MM.1S (cell line): ENCODE data around the gene KYAT1.

Source experiments
- DNase-seq: peaks from one replicate; pipeline ENCODE4 v3.0.0-alpha.2; 2015
- H2AFZ ChIP-seq: fragments of 300-600 bp; sonication (generic); 2 replicates; pipeline ENCODE4 v1.6.0; 2016; ENCODE audit warnings: antibody characterized with exemption, low read length
- H3F3A ChIP-seq: fragments of 300-600 bp; sonication (generic); 2 replicates; pipeline ENCODE4 v1.6.1; 2016; ENCODE audit warnings: mild to moderate bottlenecking, antibody characterized with exemption, low read length, moderate library complexity, mixed read lengths; ENCODE audit not compliant: insufficient read depth
- H3K27ac ChIP-seq: fragments of 300-600 bp; sonication (generic); 2 replicates; pipeline ENCODE4 v1.5.1; 2016; ENCODE audit warnings: mild to moderate bottlenecking, low read length
- H3K27me3 ChIP-seq: fragments of 300-600 bp; sonication (generic); replicated peaks from 2 replicates; pipeline ENCODE4 v1.6.0; 2016; ENCODE audit warnings: low read length; ENCODE audit not compliant: insufficient read depth
- H3K36me3 ChIP-seq: fragments of 300-600 bp; sonication (generic); replicated peaks from 2 replicates; pipeline ENCODE4 v1.6.1; 2016; ENCODE audit warnings: mild to moderate bottlenecking, low read length, mixed read lengths; ENCODE audit not compliant: insufficient read depth
- H3K4me1 ChIP-seq: fragments of 300-600 bp; sonication (generic); 2 replicates; pipeline ENCODE4 v1.6.1; 2016; ENCODE audit warnings: low read length, mixed read lengths
- H3K4me2 ChIP-seq: fragments of 300-600 bp; sonication (generic); 2 replicates; pipeline ENCODE4 v1.6.0; 2016; ENCODE audit warnings: low read depth, low read length
- H3K4me3 ChIP-seq: fragments of 300-600 bp; sonication (generic); 2 replicates; pipeline ENCODE4 v1.5.1; 2016; ENCODE audit warnings: low read length, mixed read lengths
- H3K79me2 ChIP-seq: fragments of 300-600 bp; sonication (generic); 2 replicates; pipeline ENCODE4 v1.6.1; 2016; ENCODE audit warnings: mixed run types, low read length, mixed read lengths
- H3K9ac ChIP-seq: fragments of 300-600 bp; sonication (generic); 2 replicates; pipeline ENCODE4 v1.6.1; 2016; ENCODE audit warnings: low read length, mixed read lengths
- H3K9me2 ChIP-seq: fragments of 300-600 bp; sonication (generic); replicated peaks from 2 replicates; pipeline ENCODE4 v1.6.1; 2016; ENCODE audit warnings: mild to moderate bottlenecking, low read length, mixed read lengths; ENCODE audit not compliant: insufficient read depth
- H3K9me3 ChIP-seq: fragments of 300-600 bp; sonication (generic); replicated peaks from 2 replicates; pipeline ENCODE4 v1.6.1; 2016; ENCODE audit warnings: mild to moderate bottlenecking, low read length, mixed read lengths; ENCODE audit not compliant: insufficient read depth
- H4K20me1 ChIP-seq: fragments of 300-600 bp; sonication (generic); 2 replicates; pipeline ENCODE4 v1.6.1; 2016; ENCODE audit warnings: mild to moderate bottlenecking, low read length, moderate library complexity, mixed read lengths; ENCODE audit not compliant: insufficient read depth
- EZH2 ChIP-seq: fragments of 300-600 bp; sonication (generic); optimal IDR thresholded peaks from 2 replicates; pipeline ENCODE3; 2017; ENCODE audit warnings: low read depth, mild to moderate bottlenecking, antibody characterized with exemption, low read length, mixed read lengths
- EZH2phosphoT487 ChIP-seq: fragments of 300-600 bp; sonication (generic); IDR thresholded peaks from 2 replicates; pipeline ENCODE4 v1.6.1; 2018; ENCODE audit warnings: antibody characterized with exemption, low read length
- TF ChIP-seq, protein P1 (sequence below): fragments of 300-600 bp; sonication (generic); IDR thresholded peaks from 2 replicates; pipeline ENCODE4 v1.5.1; 2016; ENCODE audit warnings: antibody characterized with exemption, low read length, mixed read lengths

The KYAT1 gene

DNA sequence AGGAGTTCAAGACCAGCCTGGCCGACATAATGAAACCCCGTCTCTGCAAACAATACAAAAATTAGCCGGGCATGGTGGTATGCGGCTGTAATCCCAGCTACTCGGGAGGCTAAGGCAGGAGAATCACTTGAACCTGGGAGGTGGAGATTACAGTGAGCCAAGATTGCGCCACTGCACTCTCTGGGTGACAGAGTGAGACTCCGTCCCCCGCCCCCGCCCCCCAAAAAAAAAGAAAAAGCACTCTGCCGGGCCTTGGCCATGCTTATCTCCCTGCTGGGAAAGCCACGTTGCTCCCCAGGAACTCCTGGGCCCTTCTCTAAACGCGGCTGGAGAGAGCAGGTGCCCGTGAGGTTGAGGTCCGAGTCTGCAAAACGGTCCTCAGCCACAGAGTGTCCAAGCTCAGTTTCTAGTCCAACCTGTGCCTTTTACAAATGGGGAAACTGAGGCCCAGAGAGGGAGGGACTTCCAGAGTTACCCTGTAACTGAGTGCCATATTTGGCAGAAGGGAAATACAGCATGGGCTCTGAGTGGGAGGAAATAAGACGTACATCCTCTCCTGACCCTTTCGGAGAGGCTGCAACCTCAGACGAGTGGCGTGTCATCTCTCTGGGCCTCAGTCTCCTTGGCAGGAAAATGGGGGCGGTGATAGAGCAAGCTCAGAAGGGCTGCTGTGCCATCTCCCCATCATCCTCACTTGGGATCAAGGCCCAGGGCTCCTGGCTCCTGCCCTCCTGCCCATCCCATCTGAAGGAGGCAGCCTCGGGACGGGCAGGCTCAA is 32.4 kb upstream of the KYAT1 start:
- H3K27me3 ChIP-seq, result no peaks in the 10 kb centered on the region
- no peaks in the 10 kb centered on the region for H3K9me2 ChIP-seq
- TF ChIP-seq, protein P1, sequence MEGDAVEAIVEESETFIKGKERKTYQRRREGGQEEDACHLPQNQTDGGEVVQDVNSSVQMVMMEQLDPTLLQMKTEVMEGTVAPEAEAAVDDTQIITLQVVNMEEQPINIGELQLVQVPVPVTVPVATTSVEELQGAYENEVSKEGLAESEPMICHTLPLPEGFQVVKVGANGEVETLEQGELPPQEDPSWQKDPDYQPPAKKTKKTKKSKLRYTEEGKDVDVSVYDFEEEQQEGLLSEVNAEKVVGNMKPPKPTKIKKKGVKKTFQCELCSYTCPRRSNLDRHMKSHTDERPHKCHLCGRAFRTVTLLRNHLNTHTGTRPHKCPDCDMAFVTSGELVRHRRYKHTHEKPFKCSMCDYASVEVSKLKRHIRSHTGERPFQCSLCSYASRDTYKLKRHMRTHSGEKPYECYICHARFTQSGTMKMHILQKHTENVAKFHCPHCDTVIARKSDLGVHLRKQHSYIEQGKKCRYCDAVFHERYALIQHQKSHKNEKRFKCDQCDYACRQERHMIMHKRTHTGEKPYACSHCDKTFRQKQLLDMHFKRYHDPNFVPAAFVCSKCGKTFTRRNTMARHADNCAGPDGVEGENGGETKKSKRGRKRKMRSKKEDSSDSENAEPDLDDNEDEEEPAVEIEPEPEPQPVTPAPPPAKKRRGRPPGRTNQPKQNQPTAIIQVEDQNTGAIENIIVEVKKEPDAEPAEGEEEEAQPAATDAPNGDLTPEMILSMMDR, result no peak
- TF ChIP-seq EZH2, result no peak
- no peak for TF ChIP-seq EZH2phosphoT487
- H3K9me3 ChIP-seq, result no peaks in the 10 kb centered on the region
- no peak overlapping the region for H3K4me2 ChIP-seq
- no peak overlapping the region for H3K9ac ChIP-seq
- H2AFZ ChIP-seq, result no peak overlapping the region
- no peaks in the 10 kb centered on the region; the same call in 1 of the 2 replicates for H3K36me3 ChIP-seq
- H3K4me1 ChIP-seq, result no peaks in the 10 kb centered on the region
- H3F3A ChIP-seq, result no peaks in the 10 kb centered on the region
- H3K4me3 ChIP-seq, result no peak overlapping the region
- H4K20me1 ChIP-seq, result no peaks in the 10 kb centered on the region
- no peak overlapping the region for H3K27ac ChIP-seq
- H3K79me2 ChIP-seq, result peaks cover 16% of the 10 kb centered on the region
- DNase-seq, result no peak

DNA sequence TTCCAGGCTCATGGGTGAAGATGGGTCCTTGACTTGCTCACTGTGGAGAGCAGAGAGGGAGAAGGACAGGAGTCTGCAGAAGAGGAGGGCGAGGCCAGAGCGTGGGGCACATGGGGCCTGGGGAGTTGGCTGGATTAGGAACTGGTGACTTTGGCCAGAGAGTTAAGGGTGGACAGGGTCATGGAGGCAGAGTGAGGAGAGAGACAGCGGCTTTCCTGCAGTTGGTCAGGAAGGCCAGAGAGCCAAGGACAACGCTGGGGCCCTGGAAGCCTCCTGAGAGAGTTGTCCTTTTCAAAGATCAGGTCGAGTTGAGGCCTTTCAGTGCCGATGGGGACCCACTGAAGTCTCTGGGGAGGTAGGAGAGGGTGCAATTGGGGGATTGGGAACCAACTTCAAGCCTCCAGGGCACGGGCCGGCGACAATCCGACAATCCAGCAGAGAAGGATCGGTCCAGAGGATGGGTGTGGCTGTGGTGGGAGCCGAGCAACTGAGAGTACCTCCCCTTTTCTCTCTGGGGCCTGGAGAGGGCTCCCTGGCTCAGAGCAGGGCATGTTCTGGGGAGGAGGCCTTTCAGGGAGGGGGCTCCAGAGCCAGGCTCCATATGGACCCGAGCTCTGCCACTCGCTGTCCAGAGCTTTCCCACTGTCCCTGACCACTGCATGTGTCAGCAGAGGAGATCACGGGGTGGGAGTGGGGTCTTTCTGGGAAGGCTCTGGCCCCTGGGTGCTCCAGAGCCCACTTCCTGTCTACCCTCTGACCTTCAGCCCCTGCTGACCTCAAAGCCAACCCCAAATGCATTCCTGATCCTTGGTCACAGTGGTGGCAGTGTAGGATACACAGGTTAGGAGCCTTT is 31.5 kb upstream of the KYAT1 start:
- TF ChIP-seq, protein P1, result no peak
- TF ChIP-seq EZH2phosphoT487 (no peak), EZH2 (no peak)
- H3K27ac ChIP-seq, result no peak overlapping the region
- H3F3A ChIP-seq, result no peaks in the 10 kb centered on the region
- no peak overlapping the region for H3K4me2 ChIP-seq
- no peak overlapping the region for H3K9ac ChIP-seq
- H3K79me2 ChIP-seq, result peaks cover 17% of the 10 kb centered on the region
- DNase-seq, result no peak
- H3K9me2 ChIP-seq, result no peaks in the 10 kb centered on the region
- peaks cover under 1% of the 10 kb centered on the region; the same call in 1 of the 2 replicates for H3K36me3 ChIP-seq
- no peaks in the 10 kb centered on the region for H3K9me3 ChIP-seq
- no peaks in the 10 kb centered on the region for H4K20me1 ChIP-seq
- H3K4me3 ChIP-seq, result no peak overlapping the region
- H3K27me3 ChIP-seq, result no peaks in the 10 kb centered on the region
- no peaks in the 10 kb centered on the region for H3K4me1 ChIP-seq
- H2AFZ ChIP-seq, result no peak overlapping the region

DNA sequence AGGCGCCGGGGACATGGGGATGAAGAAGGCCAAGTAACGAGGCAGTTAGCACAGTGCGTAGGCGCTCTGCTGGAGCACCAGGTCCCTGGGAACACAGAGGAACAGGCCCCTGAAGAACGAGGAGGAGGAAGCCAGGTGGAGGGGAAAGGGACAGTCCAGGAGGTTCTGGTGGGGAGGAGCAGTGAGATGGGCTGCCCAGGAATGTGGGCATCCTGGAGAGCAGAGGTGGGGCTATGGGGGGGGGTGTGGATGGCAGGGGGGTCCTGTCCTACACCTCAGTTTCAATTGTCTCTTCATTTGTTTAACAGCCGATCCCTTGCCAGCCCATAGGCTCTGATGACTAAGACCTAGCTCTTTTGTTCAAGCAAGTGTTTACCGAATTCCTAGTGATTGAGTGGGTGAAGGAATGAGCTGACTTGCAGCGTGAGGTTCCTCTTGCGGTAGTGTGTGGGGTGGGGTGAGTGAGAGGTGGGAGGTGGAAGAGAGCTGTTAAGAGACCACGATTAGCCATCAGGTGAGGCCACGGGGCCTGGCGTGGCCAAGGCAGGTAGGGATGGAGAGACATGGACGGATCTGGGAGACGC is 30.6 kb upstream of the KYAT1 start:
- Histone ChIP-seq H3K9ac (no peak overlapping the region), H3K79me2 (peaks cover 17% of the 10 kb centered on the region), H3K27me3 (no peaks in the 10 kb centered on the region), H3K9me2 (no peaks in the 10 kb centered on the region), H3K36me3 (peaks cover 6% of the 10 kb centered on the region; the same call in 1 of the 2 replicates), H3K4me1 (no peaks in the 10 kb centered on the region), H3K4me3 (no peak overlapping the region), H3K9me3 (no peaks in the 10 kb centered on the region), H2AFZ (no peak overlapping the region), H3F3A (no peaks in the 10 kb centered on the region), H3K4me2 (no peak overlapping the region), H3K27ac (no peak overlapping the region), H4K20me1 (no peaks in the 10 kb centered on the region)
- TF ChIP-seq EZH2phosphoT487 (no peak), EZH2 (no peak)
- TF ChIP-seq, protein P1, result no peak
- no peak for DNase-seq
